ENCODE data around the gene BIRC6.

DNA sequence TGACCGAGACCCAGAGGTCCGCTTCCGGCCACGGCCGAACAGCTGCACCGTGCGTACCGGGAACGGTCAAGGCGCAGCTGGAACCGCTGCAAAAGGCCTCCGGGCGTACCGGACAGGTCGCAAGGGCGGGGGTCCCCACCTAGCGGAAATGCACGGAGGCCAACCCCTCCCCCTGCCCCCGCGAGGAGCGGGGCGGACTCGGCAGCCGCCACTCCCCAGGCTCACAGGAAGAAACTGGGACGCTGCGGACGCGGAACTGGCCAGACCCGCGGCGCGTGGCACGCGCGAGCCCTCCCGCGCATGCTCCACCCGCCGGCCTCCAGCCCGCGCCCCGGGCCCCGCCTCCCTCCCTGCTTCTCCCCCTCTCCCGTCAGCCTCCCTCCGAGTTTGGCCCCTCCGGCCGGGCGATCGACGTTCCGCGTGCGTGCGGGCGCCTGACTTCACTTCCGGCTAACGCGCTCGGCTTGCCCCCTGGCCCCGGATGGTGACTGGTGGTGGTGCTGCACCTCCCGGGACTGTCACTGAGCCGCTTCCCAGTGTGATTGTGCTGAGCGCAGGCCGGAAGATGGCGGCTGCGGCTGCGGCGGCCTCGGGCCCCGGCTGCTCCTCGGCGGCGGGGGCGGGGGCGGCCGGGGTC lies at the start of gene BIRC6:
- TF ChIP-seq SIN3A (IDR thresholded peaks at IDR 0.05; ENCODE audit: borderline replicate concordance, insufficient read depth, low read length): 0 out of 2 replicates have a peak, but pooled peaks have one; percentile 31
- TF ChIP-seq TAF1 (IDR thresholded peaks at IDR 0.05; ENCODE audit: borderline replicate concordance, insufficient read depth, low read length): peak; percentile 79
- TF ChIP-seq POLR2AphosphoS5 (IDR thresholded peaks at IDR 0.05; ENCODE audit: low read depth, low read length): peak; percentile 88
